HG02870 (cell line): ENCODE results near the gene RAPGEF1.
A peak's percentile ranks its signal among the peaks of the same experiment; 100 is the strongest.
"Not testable (repeated sequence)": the region's sequence is repeated elsewhere in the genome, so short reads cannot be mapped to it uniquely, and the experiment has no call there.

Experiments
- ATAC-seq: cut with Tn5 transposase; IDR thresholded peaks from one replicate; pipeline ENCODE4 v1.9.1; 2021; ENCODE audit warnings: mild to moderate bottlenecking, moderate library complexity; ENCODE audit not compliant: unreplicated experiment

Gene RAPGEF1

GRCh38 chr9:131739959-131740648, at the start of gene RAPGEF1:
Gene RAPGEF1 (minus strand): TSS chr9:131740076. CDS start chr9:131739830, 246 bp downstream.
- peak; percentile 37 for ATAC-seq

GRCh38 chr9:131788851-131789250, 49.0 kb upstream of the RAPGEF1 start:
- ATAC-seq = no peak

GRCh38 chr9:131787838-131788237, 48.0 kb upstream of the RAPGEF1 start:
- no peak for ATAC-seq

GRCh38 chr9:131784748-131785501, 45.0 kb upstream of the RAPGEF1 start:
- no peak for ATAC-seq

- ATAC-seq = no peak
Measured at GRCh38 chr9:131781069-131781468, 41.2 kb upstream of the RAPGEF1 start.

GRCh38 chr9:131776473-131776872, 36.6 kb upstream of the RAPGEF1 start:
- no peak for ATAC-seq

- no peak for ATAC-seq
Measured at GRCh38 chr9:131776036-131776435, 36.2 kb upstream of the RAPGEF1 start.

GRCh38 chr9:131774636-131775035, 34.8 kb upstream of the RAPGEF1 start:
- no peak for ATAC-seq

- ATAC-seq = no peak
Measured at GRCh38 chr9:131773911-131774379, 34.1 kb upstream of the RAPGEF1 start.

- no peak for ATAC-seq
Measured at GRCh38 chr9:131772940-131773339, 33.1 kb upstream of the RAPGEF1 start.

GRCh38 chr9:131771646-131772045, 31.8 kb upstream of the RAPGEF1 start:
- no peak for ATAC-seq

- ATAC-seq = no peak
Measured at GRCh38 chr9:131769361-131769760, 29.5 kb upstream of the RAPGEF1 start.

- no peak for ATAC-seq
Measured at GRCh38 chr9:131764568-131764967, 24.7 kb upstream of the RAPGEF1 start.

GRCh38 chr9:131762356-131762932, 22.6 kb upstream of the RAPGEF1 start:
- no peak for ATAC-seq

- no peak for ATAC-seq
Measured at GRCh38 chr9:131759017-131759647, 19.3 kb upstream of the RAPGEF1 start.

GRCh38 chr9:131757549-131757948, 17.7 kb upstream of the RAPGEF1 start:
- ATAC-seq = no peak

GRCh38 chr9:131755541-131756198, 15.8 kb upstream of the RAPGEF1 start:
- ATAC-seq = peak; percentile 73

GRCh38 chr9:131754846-131755245, 15.0 kb upstream of the RAPGEF1 start:
- no peak for ATAC-seq

- not testable (repeated sequence) for ATAC-seq
Measured at GRCh38 chr9:131753751-131754150, 13.9 kb upstream of the RAPGEF1 start.

- no peak for ATAC-seq
Measured at GRCh38 chr9:131752231-131752884, 12.5 kb upstream of the RAPGEF1 start.
